SU-DHL-6 (cell line): ENCODE measurements around the gene CLIC1.

Source experiments
- H2AFZ ChIP-seq: fragments of 200-600 bp; sonication (generic); 2 replicates; pipeline ENCODE4 v1.6.1; 2014; ENCODE audit warnings: low read depth, mild to moderate bottlenecking, moderate library complexity, mixed read lengths, antibody characterized with exemption, low read length; ENCODE audit not compliant: severe bottlenecking
- H3F3A ChIP-seq: fragments of 200-600 bp; shearing (Covaris generic); 2 replicates; pipeline ENCODE4 v1.6.0; 2016; ENCODE audit warnings: antibody characterized with exemption, mild to moderate bottlenecking; ENCODE audit not compliant: insufficient read depth
- H3K27ac ChIP-seq: fragments of 200-600 bp; sonication (generic); 2 replicates; pipeline ENCODE4 v1.5.1; 2016; ENCODE audit warnings: low read depth, mild to moderate bottlenecking, low read length, moderate library complexity, mixed read lengths
- H3K27me3 ChIP-seq: fragments of 200-600 bp; sonication (generic), shearing (Covaris generic); 2 replicates; pipeline ENCODE4 v1.6.0; 2014; ENCODE audit warnings: mild to moderate bottlenecking, low read length
- H3K36me3 ChIP-seq: fragments of 200-600 bp; sonication (generic); 2 replicates; pipeline ENCODE4 v1.6.1; 2014; ENCODE audit warnings: mild to moderate bottlenecking, low read length, mixed read lengths
- H3K4me2 ChIP-seq: fragments of 300-600, 200-600 bp; shearing (Covaris generic), sonication (generic); 2 replicates; pipeline ENCODE4 v1.6.0; 2014; ENCODE audit warnings: low read length, low read depth, mild to moderate bottlenecking; ENCODE audit not compliant: poor library complexity, severe bottlenecking
- H3K4me3 ChIP-seq: fragments of 200-600 bp; sonication (generic); 2 replicates; pipeline ENCODE4 v1.5.1; 2014; ENCODE audit warnings: antibody characterized with exemption, low read length, mild to moderate bottlenecking, mixed read lengths; ENCODE audit not compliant: insufficient read depth, poor library complexity, severe bottlenecking
- H3K79me2 ChIP-seq: fragments of 200-600 bp; sonication (generic); 2 replicates; pipeline ENCODE4 v1.6.1; 2014; ENCODE audit warnings: mild to moderate bottlenecking, low read length, moderate library complexity; ENCODE audit not compliant: insufficient read depth
- H3K9ac ChIP-seq: fragments of 200-600 bp; sonication (generic); 2 replicates; pipeline ENCODE4 v1.7.0; 2014; ENCODE audit warnings: mild to moderate bottlenecking, low read length
- H3K9me2 ChIP-seq: fragments of 200-600 bp; sonication (generic); replicated peaks from 2 replicates; pipeline ENCODE4 v1.6.1; 2014; ENCODE audit warnings: low read length; ENCODE audit not compliant: insufficient read depth
- H3K9me3 ChIP-seq: fragments of 200-600 bp; sonication (generic); 2 replicates; pipeline ENCODE4 v1.6.1; 2014; ENCODE audit warnings: low read length, mixed read lengths; ENCODE audit not compliant: insufficient read depth
- H4K20me1 ChIP-seq: fragments of 200-600 bp; sonication (generic); 2 replicates; pipeline ENCODE4 v1.6.1; 2014; ENCODE audit warnings: low read depth, mild to moderate bottlenecking, antibody characterized with exemption, low read length, moderate library complexity, mixed read lengths
- EZH2phosphoT487 ChIP-seq: fragments of 200-600 bp; sonication (generic), shearing (Covaris generic); conservative IDR thresholded peaks from 2 replicates; pipeline ENCODE4 v1.6.1; 2018; ENCODE audit warnings: mild to moderate bottlenecking, antibody characterized with exemption, low read length, moderate library complexity, mixed read lengths
- TF ChIP-seq, protein P1 (sequence below): fragments of 200-600 bp; sonication (generic); IDR thresholded peaks from one replicate; pipeline ENCODE4 v1.5.1; 2017; ENCODE audit warnings: antibody characterized with exemption, mild to moderate bottlenecking, low read length, moderate library complexity; ENCODE audit not compliant: insufficient read depth, poor library complexity, severe bottlenecking

The CLIC1 gene

DNA sequence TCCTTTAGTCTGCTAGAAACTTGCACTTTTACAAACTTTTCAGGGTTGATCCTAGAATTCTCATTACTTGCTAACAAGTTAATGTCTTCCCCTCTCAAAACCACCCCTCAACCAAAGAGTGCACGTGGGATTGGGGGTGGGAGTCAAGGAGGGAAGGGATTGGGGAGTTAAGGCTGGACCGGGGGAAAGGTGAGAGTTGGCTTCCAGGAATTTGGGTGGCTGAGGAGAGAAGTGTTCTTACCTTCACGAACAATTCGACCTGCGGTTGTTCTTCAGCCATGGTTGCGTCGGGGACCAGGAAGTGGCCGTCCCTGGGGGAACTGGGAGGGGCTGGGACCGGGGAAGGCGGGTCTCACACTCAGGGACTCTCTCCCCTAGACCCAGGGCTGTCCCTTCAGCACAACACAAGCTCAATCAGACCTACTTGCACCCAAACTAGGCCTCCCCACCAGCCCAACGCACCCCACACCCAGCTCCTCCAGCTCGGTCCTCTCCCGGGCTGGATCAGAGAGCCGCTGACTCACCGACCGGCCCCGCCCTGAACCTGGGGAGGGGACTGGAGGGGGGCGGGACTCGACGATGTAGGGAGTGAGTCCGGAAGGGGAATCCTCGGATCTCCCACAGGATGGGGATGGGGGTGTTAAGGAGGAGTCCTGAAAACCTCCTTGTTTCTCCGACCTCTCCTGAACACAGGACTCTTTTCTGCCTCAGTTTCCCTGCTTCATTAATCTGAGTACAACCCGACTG is at the start of gene CLIC1:
CLIC1 (minus strand) TSS at position 510 of the 747 bp plus-strand sequence; CDS start at position 280, 230 bp downstream.
- Histone ChIP-seq H3K9ac (peak within 1 kb of the TSS; percentile 90), H3K9me3 (no peaks in the 10 kb centered on the region), H4K20me1 (no peaks in the 10 kb centered on the region), H3K36me3 (peaks cover 21% of the 10 kb centered on the region; the same call in 1 of the 2 replicates), H3K79me2 (peaks cover 42% of the 10 kb centered on the region), H3K27me3 (no peaks in the 10 kb centered on the region), H3K4me2 (peak within 1 kb of the TSS; percentile 64), H3K4me3 (peak within 1 kb of the TSS; percentile 80), H3K27ac (peak within 1 kb of the TSS; percentile 95), H3K9me2 (no peaks in the 10 kb centered on the region), H2AFZ (peak within 1 kb of the TSS; percentile 8), H3F3A (peaks cover 53% of the 10 kb centered on the region)
- TF ChIP-seq EZH2phosphoT487, result no peak
- TF ChIP-seq, protein P1, sequence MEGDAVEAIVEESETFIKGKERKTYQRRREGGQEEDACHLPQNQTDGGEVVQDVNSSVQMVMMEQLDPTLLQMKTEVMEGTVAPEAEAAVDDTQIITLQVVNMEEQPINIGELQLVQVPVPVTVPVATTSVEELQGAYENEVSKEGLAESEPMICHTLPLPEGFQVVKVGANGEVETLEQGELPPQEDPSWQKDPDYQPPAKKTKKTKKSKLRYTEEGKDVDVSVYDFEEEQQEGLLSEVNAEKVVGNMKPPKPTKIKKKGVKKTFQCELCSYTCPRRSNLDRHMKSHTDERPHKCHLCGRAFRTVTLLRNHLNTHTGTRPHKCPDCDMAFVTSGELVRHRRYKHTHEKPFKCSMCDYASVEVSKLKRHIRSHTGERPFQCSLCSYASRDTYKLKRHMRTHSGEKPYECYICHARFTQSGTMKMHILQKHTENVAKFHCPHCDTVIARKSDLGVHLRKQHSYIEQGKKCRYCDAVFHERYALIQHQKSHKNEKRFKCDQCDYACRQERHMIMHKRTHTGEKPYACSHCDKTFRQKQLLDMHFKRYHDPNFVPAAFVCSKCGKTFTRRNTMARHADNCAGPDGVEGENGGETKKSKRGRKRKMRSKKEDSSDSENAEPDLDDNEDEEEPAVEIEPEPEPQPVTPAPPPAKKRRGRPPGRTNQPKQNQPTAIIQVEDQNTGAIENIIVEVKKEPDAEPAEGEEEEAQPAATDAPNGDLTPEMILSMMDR, result no peak

DNA sequence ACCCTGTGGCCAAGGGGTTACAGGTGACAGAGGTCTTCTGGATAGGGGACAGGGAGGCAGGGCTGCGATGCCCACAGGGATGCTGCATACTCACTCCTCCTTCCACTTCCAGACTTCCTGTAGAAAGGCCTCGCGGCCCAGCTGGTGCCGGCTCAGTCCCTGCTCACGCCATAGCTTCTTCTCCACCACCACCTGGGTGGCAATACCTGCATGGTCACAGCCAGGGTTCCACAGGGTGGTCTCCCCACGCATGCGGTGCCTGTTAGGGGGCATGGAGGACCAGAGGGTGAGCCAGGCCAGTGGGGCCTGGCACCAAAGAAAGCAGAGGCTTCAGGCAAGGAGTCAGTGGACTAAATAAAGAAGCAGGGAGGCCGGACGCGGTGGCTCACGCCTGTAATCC is 49.1 kb upstream of the CLIC1 start:
- Histone ChIP-seq H4K20me1 (peaks cover 4% of the 10 kb centered on the region; the same call in 1 of the 2 replicates), H3K36me3 (peaks cover 20% of the 10 kb centered on the region), H3K9me3 (no peaks in the 10 kb centered on the region), H3K4me3 (no peak overlapping the region), H3K27ac (no peak overlapping the region), H3K9ac (no peak overlapping the region), H3K79me2 (no peaks in the 10 kb centered on the region; the same call in 1 of the 2 replicates), H2AFZ (no peak overlapping the region), H3K4me2 (no peak overlapping the region), H3F3A (peaks cover 10% of the 10 kb centered on the region; the same call in 1 of the 2 replicates), H3K9me2 (no peaks in the 10 kb centered on the region), H3K27me3 (no peaks in the 10 kb centered on the region)
- TF ChIP-seq EZH2phosphoT487, result no peak
- TF ChIP-seq, protein P1, result no peak

DNA sequence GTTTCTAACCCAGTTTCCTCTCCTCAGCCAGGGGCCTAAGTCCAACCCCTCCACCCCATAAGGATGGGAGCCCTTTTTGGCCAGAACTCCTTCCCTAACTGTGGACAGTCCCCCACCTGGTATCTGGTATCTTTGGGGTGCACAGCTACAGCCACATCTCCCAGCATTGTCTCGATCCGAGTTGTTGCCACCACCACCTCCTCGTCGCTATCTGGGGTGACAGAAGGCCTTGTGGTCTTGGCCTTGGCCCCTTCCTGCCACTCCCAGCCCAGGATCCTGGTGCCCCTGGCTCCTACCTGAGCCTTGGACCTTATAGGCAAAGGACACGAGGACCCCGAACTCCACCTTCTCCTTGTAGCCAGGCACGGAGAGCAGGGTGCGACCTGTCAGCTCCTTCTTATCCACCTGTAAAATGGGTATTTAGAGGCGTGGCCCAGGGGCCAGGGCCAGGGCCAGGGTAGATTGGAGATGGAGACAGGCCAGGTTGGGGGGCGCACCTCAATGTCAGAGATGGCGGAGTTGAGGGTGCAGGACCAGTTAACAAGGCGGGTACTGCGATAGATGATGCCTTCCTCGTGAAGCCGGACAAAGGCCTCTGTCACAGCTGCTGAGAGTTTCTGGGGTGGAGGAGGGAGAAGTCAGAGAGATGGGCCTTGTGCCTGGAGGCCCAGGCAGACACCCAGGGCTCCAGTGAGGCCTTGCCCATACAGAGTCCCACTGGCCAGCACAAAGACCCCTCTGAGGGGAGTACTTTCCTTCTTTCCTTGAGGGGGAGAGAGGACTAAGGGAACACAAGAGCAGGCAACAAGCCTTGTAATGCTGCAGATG is 48.0 kb upstream of the CLIC1 start:
- no peaks in the 10 kb centered on the region; the same call in 1 of the 2 replicates for H3K79me2 ChIP-seq
- no peaks in the 10 kb centered on the region for H3K9me2 ChIP-seq
- H3K4me2 ChIP-seq, result no peak overlapping the region
- H3F3A ChIP-seq, result peaks cover 6% of the 10 kb centered on the region; the same call in 1 of the 2 replicates
- H3K36me3 ChIP-seq, result peaks cover 17% of the 10 kb centered on the region; the same call in 1 of the 2 replicates
- peaks cover 4% of the 10 kb centered on the region; the same call in 1 of the 2 replicates for H4K20me1 ChIP-seq
- no peaks in the 10 kb centered on the region for H3K27me3 ChIP-seq
- H2AFZ ChIP-seq, result no peak overlapping the region
- H3K9ac ChIP-seq, result no peak overlapping the region
- no peaks in the 10 kb centered on the region for H3K9me3 ChIP-seq
- TF ChIP-seq, protein P1, result no peak
- H3K27ac ChIP-seq, result no peak overlapping the region
- no peak overlapping the region for H3K4me3 ChIP-seq
